OCI-LY1 (cell line): ENCODE data around the gene CCDC91.

ENCODE experiments used
- H2AFZ ChIP-seq: fragments of 200-600 bp; sonication (generic), shearing (Covaris generic); 2 replicates; pipeline ENCODE4 v1.6.0; 2014; ENCODE audit warnings: antibody characterized with exemption, mild to moderate bottlenecking, low read length
- H3F3A ChIP-seq: fragments of 200-600 bp; sonication (generic), shearing (Covaris generic); 2 replicates; pipeline ENCODE4 v1.6.0; 2014; ENCODE audit warnings: mild to moderate bottlenecking, antibody characterized with exemption, low read length, moderate library complexity; ENCODE audit not compliant: insufficient read depth
- H3K27ac ChIP-seq: fragments of 200-600 bp; sonication (generic); 2 replicates; pipeline ENCODE4 v1.5.1; 2014; ENCODE audit warnings: low read length, mixed run types, mild to moderate bottlenecking, low read depth; ENCODE audit not compliant: poor library complexity, severe bottlenecking
- H3K27me3 ChIP-seq: fragments of 200-600 bp; sonication (generic); 2 replicates; pipeline ENCODE4 v1.6.0; 2014; ENCODE audit warnings: antibody characterized with exemption, mild to moderate bottlenecking, low read length, moderate library complexity; ENCODE audit not compliant: insufficient read depth
- H3K36me3 ChIP-seq: fragments of 200-600 bp; sonication (generic); 2 replicates; pipeline ENCODE4 v1.6.1; 2014; ENCODE audit warnings: mild to moderate bottlenecking, antibody characterized with exemption, low read length, moderate library complexity, mixed read lengths; ENCODE audit not compliant: insufficient read depth
- H3K4me1 ChIP-seq: fragments of 200-600 bp; sonication (generic); 2 replicates; pipeline ENCODE4 v1.5.1; 2014; ENCODE audit warnings: mild to moderate bottlenecking, low read length, moderate library complexity; ENCODE audit not compliant: insufficient read depth, severe bottlenecking
- H3K4me2 ChIP-seq: fragments of 200-600 bp; sonication (generic), shearing (Covaris generic); 2 replicates; pipeline ENCODE4 v1.6.1; 2014; ENCODE audit warnings: low read length
- H3K4me3 ChIP-seq: fragments of 200-600 bp; sonication (generic); 2 replicates; pipeline ENCODE4 v1.5.1; 2014; ENCODE audit warnings: low read length, low read depth, mild to moderate bottlenecking, mixed read lengths; ENCODE audit not compliant: poor library complexity, severe bottlenecking
- H3K79me2 ChIP-seq: fragments of 200-600 bp; shearing (Covaris generic); 2 replicates; pipeline ENCODE4 v1.6.1; 2016; ENCODE audit warnings: mixed run types, low read length, mixed read lengths; ENCODE audit not compliant: insufficient read depth
- H3K9ac ChIP-seq: fragments of 200-600 bp; sonication (generic), shearing (Covaris generic); 2 replicates; pipeline ENCODE4 v1.6.1; 2014; ENCODE audit warnings: mild to moderate bottlenecking, low read length, mixed read lengths
- H3K9me2 ChIP-seq: fragments of 200-600 bp; sonication (generic), shearing (Covaris generic); 2 replicates; pipeline ENCODE4 v1.6.1; 2014; ENCODE audit warnings: low read depth, mild to moderate bottlenecking, low read length, mixed read lengths
- H3K9me3 ChIP-seq: fragments of 200-600 bp; shearing (Covaris generic); 2 replicates; pipeline ENCODE4 v1.6.1; 2014; ENCODE audit warnings: low read length, mixed read lengths
- H4K20me1 ChIP-seq: fragments of 200-600 bp; sonication (generic), shearing (Covaris generic); 2 replicates; pipeline ENCODE4 v1.6.0; 2016; ENCODE audit warnings: mild to moderate bottlenecking, low read length; ENCODE audit not compliant: insufficient read depth
- CTCF ChIP-seq: fragments of 200-600 bp; sonication (generic), shearing (Covaris generic); IDR thresholded peaks from 2 replicates; pipeline ENCODE4 v1.5.1; 2017; ENCODE audit warnings: mild to moderate bottlenecking, antibody characterized with exemption, low read length, moderate library complexity, mixed read lengths
- EZH2 ChIP-seq: fragments of 200-600 bp; sonication (generic), shearing (Covaris generic); IDR thresholded peaks from 2 replicates; pipeline ENCODE4 v1.8.0; 2017; ENCODE audit warnings: borderline replicate concordance, mixed run types, mild to moderate bottlenecking, antibody characterized with exemption, low read length, moderate library complexity, mixed read lengths

CCDC91 gene

GRCh38 chr12:28242129-28242495 is 51.9 kb downstream of the CCDC91 start:
- no peaks in the 10 kb centered on the region for H3K9me3 ChIP-seq
- no peak overlapping the region for H2AFZ ChIP-seq
- H3K9me2 ChIP-seq, result no peaks in the 10 kb centered on the region
- H3K27me3 ChIP-seq, result no peaks in the 10 kb centered on the region
- H3K27ac ChIP-seq, result no peak overlapping the region
- H3K36me3 ChIP-seq, result no peaks in the 10 kb centered on the region
- no peak overlapping the region for H3K4me3 ChIP-seq
- H3K9ac ChIP-seq, result no peak overlapping the region
- H3F3A ChIP-seq, result no peaks in the 10 kb centered on the region
- H3K4me2 ChIP-seq, result no peak overlapping the region
- TF ChIP-seq EZH2 (no peak), CTCF (no peak)
- H3K79me2 ChIP-seq, result no peaks in the 10 kb centered on the region
- H3K4me1 ChIP-seq, result no peaks in the 10 kb centered on the region
- no peaks in the 10 kb centered on the region for H4K20me1 ChIP-seq

DNA sequence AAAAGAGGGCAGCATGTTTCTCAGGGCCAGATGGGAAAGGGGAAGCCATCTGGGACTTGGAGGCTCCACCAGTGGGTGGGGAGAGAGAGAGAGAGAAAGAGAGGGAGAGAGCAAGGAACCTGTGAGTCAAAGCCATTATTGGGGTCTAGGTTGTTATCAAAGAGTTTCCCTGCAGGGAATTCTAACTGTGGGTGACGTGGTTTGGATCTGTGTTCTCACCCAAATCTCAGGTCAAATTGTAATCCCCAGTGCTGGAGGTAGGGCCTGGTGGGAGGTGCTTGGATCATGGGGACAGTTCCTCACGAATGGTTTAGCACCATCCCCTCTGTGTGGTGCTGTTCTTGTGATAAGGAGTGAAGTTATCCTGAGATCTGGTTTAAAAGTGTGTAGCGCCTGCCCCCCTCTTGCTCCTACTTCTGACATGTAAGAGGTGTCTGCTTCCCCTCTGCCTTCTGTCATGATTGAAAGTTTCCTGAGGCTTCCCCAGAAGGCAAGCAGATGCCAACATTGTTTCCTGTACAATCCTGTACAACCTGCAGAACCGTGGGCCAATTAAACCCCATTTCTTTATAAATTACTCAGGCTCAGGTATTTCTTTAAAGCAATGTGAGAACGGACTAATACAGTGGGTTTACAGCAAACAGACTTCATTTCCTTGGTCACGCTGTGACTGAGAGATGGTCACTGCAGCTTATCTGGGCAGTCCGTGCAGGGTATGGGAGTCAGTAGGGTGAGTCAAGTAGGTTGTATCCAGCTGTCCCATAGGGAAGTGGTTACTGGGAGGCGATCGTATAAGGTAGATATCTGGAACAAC is 52.4 kb downstream of the CCDC91 start:
- Histone ChIP-seq H3K27ac (no peak overlapping the region), H3K9me3 (no peaks in the 10 kb centered on the region), H2AFZ (no peak overlapping the region), H3K9ac (no peak overlapping the region), H3K4me1 (no peaks in the 10 kb centered on the region), H3K9me2 (no peaks in the 10 kb centered on the region), H4K20me1 (no peaks in the 10 kb centered on the region), H3K4me3 (no peak overlapping the region), H3K36me3 (no peaks in the 10 kb centered on the region), H3K4me2 (no peak overlapping the region), H3K27me3 (no peaks in the 10 kb centered on the region), H3K79me2 (no peaks in the 10 kb centered on the region), H3F3A (no peaks in the 10 kb centered on the region)
- TF ChIP-seq CTCF, result no peak
- no peak for TF ChIP-seq EZH2

GRCh38 chr12:28243310-28243633 is 53.0 kb downstream of the CCDC91 start:
- Histone ChIP-seq H3K79me2 (no peaks in the 10 kb centered on the region), H3K27ac (no peak overlapping the region), H3K9me3 (no peaks in the 10 kb centered on the region), H2AFZ (no peak overlapping the region), H3K36me3 (no peaks in the 10 kb centered on the region), H3K27me3 (no peaks in the 10 kb centered on the region), H3K9me2 (no peaks in the 10 kb centered on the region), H3K4me3 (no peak overlapping the region), H3F3A (no peaks in the 10 kb centered on the region), H4K20me1 (no peaks in the 10 kb centered on the region), H3K4me1 (no peaks in the 10 kb centered on the region), H3K9ac (no peak overlapping the region), H3K4me2 (no peak overlapping the region)
- TF ChIP-seq EZH2 (no peak), CTCF (no peak)
